Measurements from ENCODE around the gene STYXL2.
A peak's percentile ranks its signal among the peaks of the same experiment; 100 is the strongest.

The STYXL2 gene

DNA sequence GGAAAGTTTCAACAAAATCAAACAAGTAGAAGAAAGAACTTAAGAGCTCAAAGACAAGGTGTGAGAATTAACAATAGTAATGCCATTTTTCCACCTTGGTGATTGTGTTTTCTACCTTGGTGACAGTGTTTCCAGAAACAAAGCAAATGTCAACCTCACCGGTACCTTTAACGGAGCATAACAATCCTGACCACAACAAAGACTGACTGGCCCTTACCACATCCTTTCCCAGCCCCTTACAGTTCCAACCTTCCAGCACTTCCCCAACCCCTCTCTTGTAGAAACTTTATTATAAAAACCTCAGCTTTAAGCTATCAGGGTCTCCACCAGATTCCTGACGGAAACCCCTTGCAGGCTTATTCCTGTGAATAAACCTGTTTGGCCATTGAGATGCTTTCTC lies 16.7 kb downstream of the STYXL2 start:
- DNase-seq, result peak in 1 of 5 experiments; percentile 48

DNA sequence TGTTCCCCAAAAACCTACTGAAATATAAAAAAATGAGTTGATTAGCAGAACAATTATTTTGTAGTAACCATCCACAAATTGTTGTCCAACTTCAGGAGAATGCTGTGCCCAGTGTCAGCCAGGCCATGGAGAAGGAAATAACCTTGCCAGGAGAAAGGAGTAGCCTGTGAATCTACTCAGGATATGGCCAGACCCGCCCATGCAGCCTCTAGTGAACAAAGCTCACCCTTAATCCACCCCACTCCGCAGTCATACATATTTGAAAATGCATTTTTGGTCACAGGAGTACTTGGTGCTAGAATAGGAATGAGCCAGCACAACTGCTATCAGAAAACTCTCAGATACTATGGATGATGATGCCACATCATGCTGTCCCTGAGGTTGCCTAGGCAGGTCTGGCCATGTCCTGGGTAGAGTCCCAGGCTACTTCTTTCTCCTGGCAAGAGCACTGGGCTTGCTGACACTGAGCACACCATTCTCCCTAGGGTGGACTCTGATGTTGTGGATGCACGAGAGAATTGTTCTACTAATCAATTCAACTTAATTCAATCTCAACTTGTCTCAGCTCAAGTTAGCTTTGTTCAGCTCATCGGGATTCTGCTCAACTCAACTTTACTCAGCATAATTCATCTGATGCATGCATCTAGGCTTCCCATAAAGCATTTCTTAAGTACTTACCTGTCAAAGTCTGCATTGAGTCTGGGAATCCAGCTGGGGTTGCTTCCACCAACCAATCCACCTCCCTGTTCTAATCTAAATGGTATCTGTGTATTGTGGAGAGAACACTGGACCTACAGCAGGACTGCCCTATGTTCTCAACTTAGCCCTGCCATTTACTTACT lies 18.2 kb downstream of the STYXL2 start:
- DNase-seq, result no peak

DNA sequence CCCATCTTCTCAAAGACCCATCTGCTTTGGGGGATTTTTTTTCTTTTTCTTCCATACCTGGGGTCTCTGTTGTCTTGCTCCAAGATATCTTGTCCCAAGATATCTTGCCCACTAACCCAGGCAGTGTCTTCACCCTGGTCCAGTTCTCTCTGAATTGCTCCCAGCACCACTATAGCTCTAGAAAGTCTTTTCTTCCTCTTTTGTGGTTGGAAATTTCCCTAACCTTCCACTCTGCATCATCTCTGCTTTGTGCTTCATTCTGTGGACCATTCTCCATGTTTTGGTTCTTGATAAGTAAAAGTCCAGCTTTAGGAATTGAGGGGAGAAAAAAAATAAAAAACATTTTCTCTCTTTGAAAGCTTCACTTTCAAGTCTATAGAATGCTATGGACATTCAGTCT lies 20.9 kb downstream of the STYXL2 start:
- DNase-seq, result no peak

DNA sequence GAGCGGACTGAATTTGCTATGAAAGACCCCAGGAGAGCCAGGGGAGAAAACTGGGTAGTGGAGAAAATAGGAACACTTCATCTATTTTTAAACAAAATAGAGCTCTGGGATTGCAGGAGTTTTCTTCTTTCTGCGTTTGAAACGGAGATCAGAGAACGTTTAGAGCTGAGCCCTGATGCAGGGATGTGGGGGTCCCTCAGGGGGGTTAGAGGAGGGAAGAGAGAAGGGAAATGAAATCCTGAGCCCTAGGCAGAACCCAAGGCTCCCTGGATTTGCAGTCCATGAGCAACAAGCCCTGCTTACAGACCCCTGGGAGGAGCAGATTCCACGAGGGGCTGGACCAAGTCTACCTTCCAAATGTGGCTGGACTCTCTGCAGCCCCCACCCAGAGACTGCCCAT lies 21.8 kb downstream of the STYXL2 start:
- DNase-seq, result no peak

DNA sequence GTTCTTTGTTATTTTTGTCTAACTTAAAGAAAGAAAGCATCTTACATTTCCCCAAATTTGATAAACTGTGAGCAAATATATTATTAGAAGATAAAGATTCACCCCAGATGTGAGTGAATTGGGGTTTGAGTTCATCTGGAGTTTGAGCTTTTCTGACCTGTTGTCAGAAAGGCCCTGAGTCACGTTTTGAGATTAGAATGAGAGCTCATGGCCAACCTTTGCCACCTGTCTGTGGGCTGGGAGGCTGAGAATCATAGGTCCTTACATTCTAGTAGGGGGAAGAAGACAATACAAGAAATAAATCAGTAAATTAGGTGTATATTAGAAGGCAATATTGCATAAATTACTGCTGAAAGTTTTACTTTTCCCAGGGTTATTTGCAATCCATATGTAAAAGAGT lies 22.3 kb downstream of the STYXL2 start:
- DNase-seq, result no peak

DNA sequence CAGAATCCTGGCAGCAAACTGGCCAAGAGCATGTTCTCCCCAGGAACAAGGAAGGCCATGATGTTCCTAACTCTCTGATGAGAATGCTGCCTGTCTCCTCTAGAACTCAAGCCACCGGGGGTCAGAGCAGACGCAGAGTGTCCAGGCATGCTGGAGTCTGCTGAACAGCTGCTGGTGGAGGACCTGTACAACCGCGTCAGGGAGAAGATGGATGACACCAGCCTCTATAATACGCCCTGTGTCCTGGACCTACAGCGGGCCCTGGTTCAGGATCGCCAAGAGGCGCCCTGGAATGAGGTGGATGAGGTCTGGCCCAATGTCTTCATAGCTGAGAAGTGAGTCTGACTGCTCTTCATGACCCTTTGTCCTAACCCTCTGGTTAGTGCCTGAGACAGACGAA lies 23.4 kb downstream of the STYXL2 start:
- no peak for DNase-seq

DNA sequence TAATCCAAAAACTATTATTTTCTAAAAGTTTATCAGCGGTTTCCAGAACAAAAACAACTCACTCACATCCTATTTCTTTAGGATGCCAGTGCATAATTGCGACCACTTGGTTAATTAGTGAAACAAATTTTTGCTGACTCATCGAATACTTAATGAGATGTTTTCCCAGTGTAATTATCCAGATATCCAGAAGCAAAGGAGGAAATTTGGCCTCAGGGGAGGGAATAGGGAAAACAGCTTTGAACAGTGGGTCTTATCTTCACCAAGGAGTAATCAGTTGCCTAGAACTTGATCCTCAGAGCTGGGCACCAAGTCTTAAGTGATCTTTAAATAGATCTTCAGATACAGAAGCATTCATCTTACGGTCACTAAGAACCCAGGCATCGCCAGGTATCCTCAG lies 24.3 kb downstream of the STYXL2 start:
- DNase-seq, result no peak

DNA sequence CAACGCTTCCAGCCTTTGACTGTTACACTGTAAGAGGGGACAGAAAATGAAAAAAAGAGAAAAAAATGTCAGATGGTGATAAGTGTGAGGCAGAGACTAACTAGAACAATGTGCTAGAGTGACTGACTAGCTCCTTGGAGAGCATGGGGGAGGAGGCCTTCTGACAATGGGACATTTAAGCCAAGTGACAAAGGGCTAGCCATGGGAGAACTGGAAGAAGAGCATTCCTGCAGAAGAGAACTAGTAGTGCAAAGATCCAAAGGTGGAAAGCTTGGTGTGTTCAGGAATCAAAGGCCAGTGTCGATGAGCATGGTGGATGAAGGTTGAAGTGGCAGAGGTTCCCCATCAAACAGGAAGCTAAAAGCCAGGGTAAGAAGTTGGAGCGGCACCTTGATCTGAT lies 25.8 kb downstream of the STYXL2 start:
- DNase-seq, result no peak

DNA sequence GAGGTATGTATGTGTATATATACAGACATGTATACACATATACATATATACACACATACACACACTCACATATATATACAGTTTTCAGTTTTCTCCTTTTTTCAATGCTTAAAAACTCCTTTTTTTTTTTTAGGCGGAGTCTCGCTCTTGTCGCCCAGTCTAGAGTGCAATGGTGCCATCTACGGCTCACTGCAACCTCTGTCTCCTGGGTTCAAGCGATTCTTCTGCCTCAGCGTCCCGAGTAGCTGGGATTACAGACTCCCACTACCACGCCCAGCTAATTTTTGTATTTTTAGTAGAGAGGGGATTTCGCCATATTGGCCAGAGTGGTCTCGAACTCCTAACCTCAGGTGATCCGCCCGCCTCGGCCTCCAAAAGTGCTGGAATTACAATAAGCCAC lies 27.0 kb downstream of the STYXL2 start:
- DNase-seq, result peak in 1 of 5 experiments; percentile 8

DNA sequence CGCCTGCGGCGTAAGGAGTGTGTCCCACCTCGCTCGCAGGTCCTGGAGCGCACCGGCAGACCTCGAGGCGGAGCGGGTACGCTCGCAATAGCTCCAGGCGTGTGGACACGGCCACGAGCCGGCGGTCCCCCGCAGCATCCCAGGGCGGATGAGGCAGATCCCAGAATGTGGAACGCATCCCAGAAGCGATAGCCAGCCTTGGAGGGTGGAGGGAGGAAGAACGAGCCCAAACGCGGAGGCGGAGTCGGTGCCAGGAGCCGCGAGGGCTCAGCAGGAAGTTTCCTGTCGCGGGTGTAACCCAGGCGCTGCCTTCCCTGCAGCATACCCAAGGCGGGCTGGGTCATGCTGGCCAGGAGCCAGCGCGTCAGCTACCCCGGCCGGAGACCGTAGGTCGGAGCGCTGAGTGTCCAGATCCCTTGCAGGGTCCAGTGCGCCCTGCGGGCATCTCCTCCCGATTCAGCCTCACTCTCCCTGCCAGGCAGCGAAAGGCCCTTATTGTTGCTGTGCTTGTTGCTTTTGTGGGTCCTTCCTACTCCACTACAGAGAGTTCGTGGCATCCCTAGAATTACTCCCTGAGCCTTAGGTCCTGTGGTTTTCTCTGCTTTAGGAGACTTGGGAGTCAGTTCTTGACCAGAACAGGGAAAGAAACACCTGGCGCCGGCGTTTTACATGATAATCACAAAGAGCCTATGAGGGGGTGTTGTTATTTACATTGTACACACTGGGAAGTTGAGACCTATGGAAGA lies 27.7 kb downstream of the STYXL2 start:
- DNase-seq, result peak in 1 of 5 experiments; percentile 24

DNA sequence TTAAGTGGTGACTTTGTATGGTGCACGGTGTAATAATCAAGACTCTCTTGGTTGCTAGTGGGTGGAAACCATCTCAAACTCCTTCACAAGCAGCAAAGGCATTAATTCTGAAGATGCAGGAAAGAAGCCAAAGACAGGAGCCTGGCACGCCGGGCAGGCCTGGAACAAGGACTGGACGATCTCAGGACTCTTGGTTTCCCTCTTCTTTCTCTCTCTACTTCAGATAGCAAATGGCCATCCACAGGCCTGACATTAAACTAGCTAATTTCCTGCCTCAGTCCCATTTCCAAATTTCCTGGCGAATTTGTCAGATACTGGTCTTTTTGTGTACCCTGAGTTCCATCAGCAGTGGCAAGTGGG lies 28.2 kb downstream of the STYXL2 start:
- no peak for DNase-seq

DNA sequence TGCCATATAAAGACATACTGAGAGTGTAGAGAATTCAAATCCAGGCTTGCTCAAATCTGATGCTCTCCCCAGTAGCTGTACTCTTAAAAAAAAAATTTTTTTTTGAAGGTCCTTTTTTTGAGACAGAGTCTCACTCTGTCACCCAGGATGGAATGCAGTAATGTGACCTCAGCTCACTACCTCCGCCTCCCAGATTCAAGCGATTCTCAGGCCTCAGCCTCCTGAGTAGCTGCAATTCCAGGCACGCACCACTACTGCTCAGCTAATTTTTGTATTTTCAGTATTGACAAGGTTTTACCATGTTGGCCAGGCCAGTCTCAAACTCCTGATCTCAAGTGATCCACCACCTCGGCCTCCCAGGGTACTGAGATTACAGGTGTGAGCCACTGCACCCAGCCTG lies 28.7 kb downstream of the STYXL2 start:
- DNase-seq, result no peak

DNA sequence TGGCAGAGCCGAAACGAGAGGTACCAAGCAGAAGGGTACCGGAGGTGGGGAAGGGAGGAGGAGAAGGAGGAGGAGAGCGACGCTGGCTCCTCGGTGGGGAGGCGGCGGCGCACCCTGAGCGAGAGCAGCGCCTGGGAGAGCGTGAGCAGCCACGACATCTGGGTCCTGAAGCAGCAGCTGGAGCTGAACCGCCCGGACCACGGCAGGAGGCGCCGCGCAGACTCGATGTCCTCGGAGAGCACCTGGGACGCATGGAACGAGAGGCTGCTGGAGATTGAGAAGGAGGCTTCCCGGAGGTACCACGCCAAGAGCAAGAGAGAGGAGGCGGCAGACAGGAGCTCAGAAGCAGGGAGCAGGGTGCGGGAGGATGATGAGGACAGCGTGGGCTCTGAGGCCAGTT lies 32.4 kb downstream of the STYXL2 start:
- DNase-seq, result no peak

DNA sequence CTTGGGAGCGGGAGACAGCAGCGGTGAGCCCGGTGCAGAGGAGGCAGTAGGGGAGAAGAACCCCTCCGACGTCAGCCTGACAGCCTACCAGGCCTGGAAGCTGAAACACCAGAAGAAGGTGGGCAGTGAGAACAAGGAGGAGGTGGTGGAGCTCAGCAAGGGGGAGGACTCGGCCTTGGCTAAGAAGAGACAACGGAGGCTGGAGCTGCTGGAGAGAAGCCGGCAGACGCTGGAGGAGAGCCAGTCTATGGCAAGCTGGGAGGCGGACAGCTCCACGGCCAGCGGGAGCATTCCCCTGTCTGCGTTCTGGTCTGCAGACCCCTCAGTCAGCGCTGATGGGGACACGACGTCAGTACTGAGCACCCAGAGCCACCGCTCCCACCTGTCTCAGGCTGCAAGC lies 32.9 kb downstream of the STYXL2 start:
- no peak for DNase-seq

DNA sequence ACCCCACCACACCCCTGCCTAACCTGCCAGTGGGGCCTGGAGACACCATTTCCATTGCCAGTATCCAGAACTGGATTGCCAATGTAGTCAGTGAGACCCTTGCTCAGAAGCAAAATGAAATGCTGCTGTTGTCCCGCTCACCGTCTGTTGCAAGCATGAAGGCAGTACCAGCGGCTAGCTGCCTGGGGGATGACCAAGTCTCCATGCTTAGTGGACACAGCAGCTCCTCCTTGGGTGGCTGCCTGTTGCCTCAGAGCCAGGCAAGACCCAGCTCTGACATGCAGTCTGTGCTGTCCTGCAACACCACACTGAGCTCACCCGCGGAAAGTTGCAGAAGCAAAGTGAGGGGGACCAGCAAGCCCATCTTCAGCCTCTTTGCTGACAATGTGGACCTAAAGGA lies 33.4 kb downstream of the STYXL2 start:
- no peak for DNase-seq

DNA sequence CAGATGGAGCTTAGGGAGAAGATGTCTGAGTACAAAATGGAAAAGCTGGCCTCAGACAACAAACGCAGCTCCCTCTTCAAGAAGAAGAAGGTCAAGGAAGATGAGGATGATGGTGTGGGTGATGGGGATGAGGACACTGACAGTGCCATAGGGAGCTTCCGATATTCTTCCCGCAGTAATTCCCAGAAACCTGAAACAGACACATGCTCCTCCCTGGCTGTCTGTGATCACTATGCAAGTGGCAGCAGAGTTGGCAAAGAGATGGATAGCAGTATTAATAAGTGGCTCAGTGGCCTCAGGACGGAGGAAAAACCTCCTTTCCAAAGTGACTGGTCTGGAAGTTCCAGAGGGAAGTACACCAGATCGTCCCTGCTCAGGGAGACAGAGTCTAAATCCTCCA lies 33.8 kb downstream of the STYXL2 start:
- no peak for DNase-seq

DNA sequence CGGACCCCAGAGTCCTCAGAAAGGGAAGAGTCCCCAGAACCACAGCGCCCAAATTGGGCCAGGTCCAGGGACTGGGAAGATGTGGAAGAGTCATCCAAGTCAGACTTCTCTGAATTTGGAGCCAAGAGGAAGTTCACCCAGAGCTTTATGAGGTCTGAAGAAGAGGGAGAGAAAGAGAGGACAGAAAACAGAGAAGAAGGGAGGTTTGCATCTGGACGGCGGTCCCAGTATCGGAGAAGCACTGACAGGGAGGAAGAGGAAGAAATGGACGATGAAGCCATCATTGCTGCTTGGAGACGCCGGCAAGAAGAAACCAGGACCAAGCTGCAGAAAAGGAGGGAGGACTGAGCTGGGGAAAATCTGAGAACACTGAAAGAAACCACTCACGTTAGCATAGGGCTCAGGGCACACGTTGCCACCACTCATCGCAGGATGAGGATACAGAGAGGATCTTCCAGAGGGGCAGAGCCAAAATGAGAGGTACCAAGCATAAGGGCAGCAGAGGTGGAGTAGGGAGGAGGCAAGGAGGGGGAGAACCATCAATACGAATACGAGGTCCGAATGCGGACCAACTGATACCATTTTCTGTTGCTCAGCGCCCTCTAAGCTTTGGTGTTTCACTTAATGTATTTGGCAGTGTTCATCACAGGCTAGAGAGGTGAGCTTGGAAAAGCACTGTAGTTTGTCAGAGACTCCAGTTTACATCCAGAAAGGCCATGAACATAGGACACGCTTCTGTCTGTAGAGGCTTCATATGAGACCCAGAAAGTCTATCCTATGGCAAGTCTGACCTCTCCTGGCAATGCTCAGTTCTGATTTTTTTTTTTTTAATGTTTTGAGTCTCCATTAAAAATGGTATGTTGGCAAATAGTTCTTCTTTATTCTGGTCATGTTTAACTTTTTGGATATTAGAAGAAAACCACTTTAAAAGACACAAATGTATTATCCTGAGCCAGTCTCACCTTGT lies 34.7 kb downstream of the STYXL2 start:
- DNase-seq, result no peak

DNA sequence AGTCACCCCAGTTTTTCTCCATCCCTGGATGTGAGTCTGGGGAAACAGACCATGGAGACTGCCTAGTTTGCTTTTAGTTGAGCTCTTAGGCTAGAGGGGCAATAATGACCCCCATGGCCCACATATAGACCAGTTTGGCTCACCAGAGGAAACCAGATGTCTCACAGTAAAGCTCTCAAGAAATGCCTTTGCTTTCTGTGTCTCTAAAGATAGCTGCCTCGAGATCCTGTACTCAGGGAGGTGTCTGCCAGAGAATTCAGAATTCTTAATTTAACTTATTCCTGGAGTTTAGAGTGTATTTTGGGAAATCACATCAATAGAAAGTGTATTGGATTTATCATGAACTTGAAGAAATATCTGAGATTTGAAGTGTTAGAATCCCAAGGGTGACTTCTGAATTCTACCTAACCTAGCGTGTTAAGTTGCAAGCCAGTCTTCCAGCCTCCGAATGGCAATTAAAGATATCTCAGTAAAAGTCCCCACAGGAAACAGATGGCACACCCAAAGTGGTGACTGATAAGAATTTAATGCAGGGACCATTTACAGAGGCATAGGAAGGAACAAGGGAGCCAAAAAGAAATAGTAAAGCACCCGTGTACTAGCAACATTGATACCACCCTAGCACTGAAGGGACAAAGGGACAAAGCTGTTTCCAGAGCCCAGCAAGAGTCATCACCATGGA lies 37.1 kb downstream of the STYXL2 start:
- DNase-seq, result no peak

DNA sequence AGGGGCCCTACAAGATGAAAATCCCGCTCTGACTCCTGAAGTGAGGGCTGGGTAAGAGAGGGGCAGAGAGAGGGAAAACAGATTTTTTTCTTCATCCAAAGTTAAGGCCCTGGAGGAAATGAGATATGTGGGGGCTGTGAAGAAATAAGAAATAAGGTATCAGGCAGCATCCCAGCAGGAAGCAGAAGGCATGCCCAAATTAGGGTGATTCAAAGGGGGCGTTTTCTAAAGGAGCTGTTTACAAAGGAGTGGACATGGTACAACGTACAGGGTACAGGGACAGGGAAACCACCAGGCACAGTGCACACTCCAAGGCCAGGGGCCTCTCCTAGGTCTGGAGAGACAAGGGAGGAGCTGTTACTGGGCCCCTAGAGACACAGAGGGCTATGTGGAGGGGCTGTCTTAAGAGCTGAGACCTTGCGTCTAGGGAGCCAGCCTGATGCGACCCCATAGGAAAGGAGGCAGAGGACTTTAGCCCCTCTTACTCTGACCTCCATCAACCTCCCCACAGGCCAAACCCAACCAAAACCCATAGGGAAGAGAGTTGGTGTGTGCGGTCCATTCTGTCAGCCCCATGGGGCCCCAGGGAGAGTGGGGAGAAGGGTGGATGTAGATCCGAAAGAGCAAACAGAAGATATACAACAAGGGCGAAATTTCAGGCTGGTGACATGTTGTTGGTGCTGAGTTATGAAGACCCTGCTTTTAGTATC lies 38.6 kb downstream of the STYXL2 start:
- no peak for DNase-seq

DNA sequence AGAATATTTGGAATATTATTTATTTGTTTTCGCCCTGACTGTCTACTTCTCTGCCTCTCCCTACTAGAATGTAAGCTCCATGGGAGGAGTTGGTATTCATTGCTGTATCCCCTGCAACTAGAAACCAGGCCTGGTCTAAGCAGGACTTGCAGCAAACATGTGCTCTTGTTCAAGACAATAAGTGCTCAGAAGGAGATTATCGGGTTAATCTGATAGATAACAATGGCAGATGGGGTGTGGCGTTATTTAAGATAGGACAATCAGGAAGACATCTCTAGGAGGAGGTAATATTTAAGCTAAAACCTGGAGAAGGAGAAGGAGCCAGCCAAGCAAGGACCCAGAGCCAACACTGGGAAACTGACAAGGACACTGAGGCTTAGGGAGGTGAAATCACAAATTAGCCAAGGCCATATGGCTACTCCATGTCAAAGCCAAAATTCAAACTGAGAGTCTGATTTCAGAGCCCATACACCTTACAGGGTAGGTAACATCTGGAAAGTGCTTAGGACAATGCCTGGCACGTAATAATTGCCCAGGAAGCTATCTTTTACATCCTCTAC lies 41.5 kb downstream of the STYXL2 start:
- no peak for DNase-seq

DNA sequence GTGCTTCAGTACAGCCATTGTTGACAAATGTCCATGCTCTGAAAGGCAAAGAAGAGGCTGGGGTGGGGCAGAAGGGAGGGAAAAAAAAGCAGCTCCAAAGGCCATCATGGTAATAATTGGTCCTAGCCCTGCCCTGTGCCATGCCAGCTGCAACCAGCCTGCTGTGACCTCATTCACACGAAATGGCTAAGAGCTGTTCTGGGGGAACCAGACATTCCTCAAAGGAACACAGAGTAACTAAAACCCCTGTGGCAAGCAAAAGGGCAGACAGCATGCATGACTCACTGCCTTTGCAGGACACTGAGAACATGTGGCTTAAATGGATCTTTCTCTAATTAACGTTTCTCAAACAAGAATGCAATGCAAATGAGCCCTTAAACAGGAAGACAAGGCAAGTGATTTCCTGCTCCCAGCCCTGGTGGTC lies 42.3 kb downstream of the STYXL2 start:
- no peak for DNase-seq

DNA sequence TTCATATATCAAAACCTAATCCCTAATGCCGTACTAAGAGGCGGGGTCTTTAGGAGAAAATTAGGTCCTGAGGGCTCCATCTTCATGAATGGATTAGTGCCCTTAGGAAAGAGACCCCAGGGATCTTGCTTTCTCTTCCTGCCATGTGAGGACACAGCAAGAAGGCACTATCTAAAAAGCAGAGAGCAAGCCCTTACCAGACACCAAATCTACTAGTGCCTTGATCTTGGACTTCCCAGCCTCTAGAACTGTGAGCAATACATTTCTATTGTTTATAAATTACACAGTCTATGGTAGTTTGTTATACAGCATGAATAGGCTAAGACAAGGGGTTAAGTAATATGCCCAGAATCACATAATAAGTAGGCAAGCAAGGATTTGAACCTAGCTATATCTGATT lies 42.9 kb downstream of the STYXL2 start:
- DNase-seq, result no peak

All from T-helper 2 cell (primary cell).